Immature natural killer cell (primary cell): Measurements from ENCODE around the gene TUBA4B. TPM values are rescaled to one million over a fixed set of nuclear protein-coding genes. Genes with fewer than 3 reads are reported as not detected.

Experiments
- DNase-seq, 3 donors: peaks; one replicate each; pipeline ENCODE4 v3.0.0; 2022; ENCODE audit warnings: mixed read lengths in 1 of 3
- H3K27ac Mint-ChIP-seq, 6 donors: one replicate each; pipeline ENCODE4 v1.8.0; 2020; ENCODE audit warnings: mixed read lengths in 6 of 6, mild to moderate bottlenecking in 5 of 6, inconsistent platforms in 4 of 6, moderate library complexity in 3 of 6
- H3K27me3 Mint-ChIP-seq, 3 donors: one replicate each; pipeline ENCODE4 v1.8.0; 2020 to 2021; ENCODE audit warnings: low read depth in 3 of 3, mild to moderate bottlenecking in 3 of 3, mixed read lengths in 3 of 3, moderate library complexity in 3 of 3, inconsistent platforms in 1 of 3
- H3K36me3 Mint-ChIP-seq, 3 donors: one replicate each; pipeline ENCODE4 v1.8.0; 2020; ENCODE audit warnings: mixed read lengths in 3 of 3, inconsistent platforms in 2 of 3, mild to moderate bottlenecking in 2 of 3
- H3K4me1 Mint-ChIP-seq, 2 donors: one replicate each; pipeline ENCODE4 v1.8.0; 2020; ENCODE audit warnings: inconsistent platforms in 2 of 2, mild to moderate bottlenecking in 2 of 2, mixed read lengths in 2 of 2, moderate library complexity in 1 of 2
- H3K4me3 Mint-ChIP-seq, 5 donors: one replicate each; pipeline ENCODE4 v1.8.0; 2020; ENCODE audit warnings: mild to moderate bottlenecking in 5 of 5, mixed read lengths in 5 of 5, inconsistent platforms in 3 of 5, moderate library complexity in 3 of 5
- H3K9me3 Mint-ChIP-seq, 6 donors: one replicate each; pipeline ENCODE4 v1.8.0; 2020; ENCODE audit warnings: mild to moderate bottlenecking in 6 of 6, mixed read lengths in 6 of 6, inconsistent platforms in 4 of 6, moderate library complexity in 3 of 6
- polyA plus RNA-seq, 3 donors: library from polyadenylated mRNA; unstranded; fragments of 300-500 nt; fragmentation: Illumina TruSeq; gene quantifications; one replicate each; pipeline ENCODE4 v1.2.3, GENCODE V29; 2021

Gene TUBA4B
- polyA plus RNA-seq, 3 donors from 2014 or later: not detected

DNA sequence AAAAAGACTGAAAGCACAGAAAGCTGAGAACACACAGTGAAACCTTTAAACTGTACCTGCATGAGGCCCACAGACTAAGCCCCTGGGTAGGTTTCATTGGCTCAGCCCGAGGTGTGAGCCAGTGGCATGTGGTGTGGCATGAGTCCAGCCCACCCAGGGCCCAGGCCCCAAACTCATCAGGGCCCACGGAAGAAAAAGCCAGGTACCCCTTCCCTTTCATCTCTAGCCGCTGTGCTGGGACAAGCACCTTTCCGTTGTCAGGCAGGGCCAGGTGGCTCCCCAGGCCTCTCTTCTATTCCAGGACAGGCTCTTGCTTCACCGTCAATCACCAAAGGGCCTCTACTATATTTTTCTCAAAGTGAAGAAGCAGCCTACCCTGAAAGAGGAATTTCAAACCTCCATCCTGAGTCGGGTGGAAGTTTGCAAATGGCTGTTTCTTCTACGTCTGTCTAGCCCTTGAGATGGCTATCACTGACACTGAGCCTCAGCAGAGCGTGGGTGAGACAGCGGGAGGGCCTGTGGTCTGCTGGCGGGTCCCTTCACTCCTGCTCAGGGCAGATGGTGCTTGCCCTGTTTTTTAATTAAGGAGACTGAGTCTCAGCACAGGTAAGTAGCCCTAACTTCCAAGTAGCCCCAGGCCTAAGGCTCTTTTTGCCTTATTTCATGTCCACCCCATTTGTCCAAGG is 34.7 kb downstream of the TUBA4B start:
- Mint-ChIP-seq H3K36me3 (peaks cover 3 to 13% (median 6%) of the 10 kb centered on the region in 3 donors), H3K27me3 (peaks cover 0 to 2% (median 2%) of the 10 kb centered on the region in 3 donors), H3K4me3 (no peak overlapping the region), H3K4me1 (peaks cover 0 to 5% of the 10 kb centered on the region in 2 donors), H3K27ac (peak overlapping the region; percentile 43 to 84 (median 78)), H3K9me3 (no peaks in the 10 kb centered on the region)
- DNase-seq: no peak

- Mint-ChIP-seq H3K4me1 (peaks cover 3% of the 10 kb centered on the region in 2 donors), H3K27ac (peak overlapping the region in 2 of 6 donors; percentile 34 to 64), H3K4me3 (no peak overlapping the region), H3K36me3 (peaks cover 0 to 3% (median 3%) of the 10 kb centered on the region in 3 donors), H3K27me3 (peaks cover 0 to 3% (median 3%) of the 10 kb centered on the region in 3 donors), H3K9me3 (no peaks in the 10 kb centered on the region)
- no peak for DNase-seq
Observed at GRCh38 chr2:219289195-219289536, 36.1 kb downstream of the TUBA4B start.

DNA sequence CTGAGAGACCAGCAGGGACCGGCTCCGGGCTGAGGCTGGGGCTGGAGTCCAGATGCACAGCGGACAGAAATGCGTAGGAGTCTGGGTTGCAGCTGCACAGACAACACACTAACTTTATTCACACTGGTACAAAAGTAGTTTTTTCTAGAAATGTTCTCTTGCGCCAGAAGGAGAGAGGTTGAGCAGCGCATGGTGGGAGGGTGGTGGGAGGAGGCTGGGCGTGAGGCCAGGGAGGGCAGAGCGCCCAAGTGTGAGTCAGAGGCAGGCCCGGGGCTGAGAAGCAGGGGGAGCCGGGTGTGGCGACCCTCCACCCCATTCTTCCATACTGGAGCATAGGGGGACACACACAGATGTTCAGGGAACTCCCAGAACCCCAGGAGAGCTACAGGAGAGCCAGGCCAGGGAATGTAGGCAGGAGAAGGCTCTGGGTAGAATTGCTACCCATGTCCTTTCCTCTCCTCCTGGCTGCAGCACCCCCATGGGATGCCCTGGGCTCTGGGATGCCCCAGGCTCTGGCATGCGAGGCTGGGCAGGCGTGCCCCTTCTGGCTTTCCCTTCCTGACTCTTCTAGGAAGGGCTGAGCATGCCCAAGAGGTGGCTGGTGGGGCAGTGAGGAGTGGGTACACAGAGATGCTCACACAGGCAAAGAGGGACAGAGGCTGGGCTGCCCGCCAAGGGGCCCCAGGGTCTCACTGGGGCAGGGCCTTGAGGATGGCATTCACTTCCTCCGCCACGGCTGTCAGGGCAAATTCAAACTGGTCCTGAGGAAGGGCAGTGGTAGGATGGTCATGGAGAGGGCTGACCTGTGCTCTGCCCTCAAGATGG is 36.7 kb downstream of the TUBA4B start:
- Mint-ChIP-seq H3K36me3 (peaks cover 0 to 3% (median 3%) of the 10 kb centered on the region in 3 donors), H3K27me3 (peaks cover 0 to 5% (median 3%) of the 10 kb centered on the region in 3 donors), H3K4me1 (peaks cover 6 to 7% of the 10 kb centered on the region in 2 donors), H3K27ac (peak overlapping the region in 3 of 6 donors; percentile 34 to 64 (median 40)), H3K4me3 (no peak overlapping the region), H3K9me3 (no peaks in the 10 kb centered on the region)
- no peak for DNase-seq

DNA sequence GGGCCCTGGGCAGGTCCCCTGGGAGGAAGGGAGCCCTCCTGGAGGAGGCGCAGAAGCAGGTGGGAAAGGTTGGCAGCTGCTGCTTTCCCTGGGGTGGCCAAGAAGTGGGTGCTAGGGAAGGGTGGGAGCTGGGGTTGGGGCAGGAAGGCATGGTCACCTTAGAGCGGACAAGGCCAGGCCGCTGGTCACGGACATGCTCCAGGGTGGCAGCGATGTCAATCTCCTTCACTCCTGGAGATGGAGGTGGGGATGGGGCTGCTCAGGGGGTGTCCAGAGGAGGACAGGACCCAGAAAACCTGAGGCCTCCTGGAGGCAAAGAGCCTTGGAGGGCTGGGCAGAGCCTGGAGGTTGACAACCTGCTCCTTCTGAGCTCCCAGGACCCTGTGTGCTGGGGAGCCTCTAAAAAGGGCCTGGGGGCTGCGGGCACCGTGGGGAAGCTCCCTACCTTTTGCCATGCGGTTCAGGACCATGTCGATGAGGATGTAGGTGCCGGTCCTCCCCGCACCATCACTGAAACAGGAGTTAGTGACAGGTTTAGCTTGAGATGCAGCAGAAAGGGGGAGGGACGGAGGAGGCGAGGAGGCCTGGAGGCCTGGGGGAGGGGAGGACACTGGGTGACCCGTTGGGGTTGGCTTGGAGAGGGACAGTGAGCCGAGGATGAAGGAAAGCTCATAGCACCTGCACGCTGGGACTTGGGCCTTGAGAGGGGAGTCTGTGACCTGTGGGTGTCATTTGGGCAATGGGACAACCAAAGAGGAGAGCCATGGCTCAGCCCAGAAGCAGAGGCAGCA is 37.5 kb downstream of the TUBA4B start:
- H3K9me3 Mint-ChIP-seq: no peaks in the 10 kb centered on the region
- H3K27me3 Mint-ChIP-seq: peaks cover 0 to 6% (median 3%) of the 10 kb centered on the region in 3 donors
- no peak overlapping the region for H3K4me3 Mint-ChIP-seq

GRCh38 chr2:219291394-219291793 is 38.4 kb downstream of the TUBA4B start:
- Mint-ChIP-seq H3K36me3 (no peaks in the 10 kb centered on the region), H3K4me3 (no peak overlapping the region), H3K4me1 (peaks cover 10 to 16% of the 10 kb centered on the region in 2 donors), H3K27me3 (peaks cover 0 to 6% (median 5%) of the 10 kb centered on the region in 3 donors), H3K9me3 (no peaks in the 10 kb centered on the region), H3K27ac (peak overlapping the region in 3 of 6 donors; percentile 74 to 87 (median 80))
- DNase-seq: no peak

More for the DNA sequence above, 37.5 kb downstream of the TUBA4B start:
- H3K27ac Mint-ChIP-seq: peak overlapping the region in 4 of 6 donors; percentile 28 to 74 (median 44)
- no peak for DNase-seq
- H3K4me1 Mint-ChIP-seq: peaks cover 10 to 13% of the 10 kb centered on the region in 2 donors
- H3K36me3 Mint-ChIP-seq: no peaks in the 10 kb centered on the region

DNA sequence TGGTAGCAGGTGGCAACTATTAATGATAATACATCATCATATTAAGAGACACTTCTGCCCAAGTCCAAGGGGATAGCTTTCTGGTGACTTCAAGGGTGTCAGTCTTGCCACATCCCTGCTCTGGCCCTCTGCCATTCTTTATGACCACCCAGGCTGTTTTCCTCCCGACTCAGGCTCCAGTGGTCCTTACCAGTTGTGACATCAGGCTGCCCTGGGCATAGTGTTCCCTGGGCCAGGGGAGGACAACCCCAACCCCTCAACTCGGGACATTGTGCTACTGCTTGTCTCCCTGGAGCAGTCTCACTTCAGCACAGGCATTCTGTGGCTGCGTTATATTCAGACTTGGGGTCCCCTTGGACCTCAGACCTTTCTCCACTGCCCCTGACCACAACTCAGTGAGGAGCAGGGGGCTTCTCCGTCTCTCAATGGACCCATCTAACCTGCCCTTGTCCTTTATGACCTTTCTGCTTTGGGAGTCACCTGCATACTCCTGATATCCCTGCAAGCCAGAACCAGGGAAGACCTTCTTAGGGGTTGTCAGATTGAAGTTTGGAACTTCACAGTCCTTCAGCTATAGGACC is 39.0 kb downstream of the TUBA4B start:
- Mint-ChIP-seq H3K4me1 (peaks cover 10 to 16% of the 10 kb centered on the region in 2 donors), H3K9me3 (no peaks in the 10 kb centered on the region), H3K27ac (peak overlapping the region in 5 of 6 donors; percentile 16 to 87 (median 67)), H3K36me3 (no peaks in the 10 kb centered on the region), H3K4me3 (no peak overlapping the region), H3K27me3 (peaks cover 0 to 6% (median 5%) of the 10 kb centered on the region in 3 donors)
- DNase-seq: no peak

DNA sequence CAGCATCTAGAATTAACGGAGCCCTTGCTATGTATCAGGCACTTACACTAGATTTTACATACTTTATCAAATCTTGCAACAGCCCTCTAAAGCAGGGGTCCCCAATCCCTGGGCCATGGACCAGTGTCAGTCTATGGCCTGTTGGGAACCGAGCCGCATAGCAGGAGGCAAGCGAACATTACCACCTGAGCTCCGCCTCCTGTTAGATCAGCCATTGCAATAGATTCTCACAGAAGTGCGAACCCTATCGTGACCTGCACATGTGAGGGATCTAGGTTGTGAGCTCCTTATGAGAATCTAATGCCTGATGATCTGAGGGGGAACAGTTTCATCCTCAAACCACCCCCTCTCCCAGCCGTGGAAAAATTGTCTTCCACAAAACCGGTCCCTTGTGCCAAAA is 39.6 kb downstream of the TUBA4B start:
- H3K4me1 Mint-ChIP-seq: peaks cover 10 to 16% of the 10 kb centered on the region in 2 donors
- H3K27me3 Mint-ChIP-seq: peaks cover 0 to 10% (median 4%) of the 10 kb centered on the region in 3 donors
- H3K9me3 Mint-ChIP-seq: no peaks in the 10 kb centered on the region
- no peaks in the 10 kb centered on the region for H3K36me3 Mint-ChIP-seq
- DNase-seq: no peak
- H3K27ac Mint-ChIP-seq: peak overlapping the region in 3 of 6 donors; percentile 71 to 87 (median 74)
- H3K4me3 Mint-ChIP-seq: peak overlapping the region in 1 of 5 donors; percentile 35

- H3K9me3 Mint-ChIP-seq: no peaks in the 10 kb centered on the region
- peaks cover 2 to 10% (median 7%) of the 10 kb centered on the region in 3 donors for H3K27me3 Mint-ChIP-seq
- DNase-seq: no peak
- peak overlapping the region in 5 of 6 donors; percentile 86 to 98 (median 97) for H3K27ac Mint-ChIP-seq
- H3K4me3 Mint-ChIP-seq: peak overlapping the region; percentile 73 to 86 (median 77)
- H3K4me1 Mint-ChIP-seq: peaks cover 10 to 17% of the 10 kb centered on the region in 2 donors
- H3K36me3 Mint-ChIP-seq: no peaks in the 10 kb centered on the region
Observed at GRCh38 chr2:219293736-219294231, 40.7 kb downstream of the TUBA4B start.

- no peaks in the 10 kb centered on the region for H3K9me3 Mint-ChIP-seq
Observed at GRCh38 chr2:219294356-219295351, 41.6 kb downstream of the TUBA4B start.

GRCh38 chr2:219296142-219296541 is 43.1 kb downstream of the TUBA4B start:
- no peak overlapping the region for H3K4me3 Mint-ChIP-seq
- peak overlapping the region in 3 of 6 donors; percentile 24 to 87 (median 76) for H3K27ac Mint-ChIP-seq
- no peaks in the 10 kb centered on the region for H3K36me3 Mint-ChIP-seq
- peaks cover 6 to 12% (median 7%) of the 10 kb centered on the region in 3 donors for H3K27me3 Mint-ChIP-seq
- peaks cover 10 to 17% of the 10 kb centered on the region in 2 donors for H3K4me1 Mint-ChIP-seq
- no peak for DNase-seq
- H3K9me3 Mint-ChIP-seq: peaks cover 0 to 2% (median 0%) of the 10 kb centered on the region in 6 donors

More at GRCh38 chr2:219294356-219295351, 41.6 kb downstream of the TUBA4B start:
- Mint-ChIP-seq H3K36me3 (no peaks in the 10 kb centered on the region), H3K4me3 (peak overlapping the region; percentile 73 to 86 (median 77)), H3K4me1 (peaks cover 10 to 17% of the 10 kb centered on the region in 2 donors), H3K27ac (peak overlapping the region; percentile 29 to 98 (median 92)), H3K27me3 (peaks cover 6 to 10% (median 7%) of the 10 kb centered on the region in 3 donors)
- peak; percentile 88 to 91 (median 90) for DNase-seq

- Mint-ChIP-seq H3K36me3 (no peaks in the 10 kb centered on the region), H3K27me3 (peaks cover 6 to 12% (median 11%) of the 10 kb centered on the region in 3 donors), H3K9me3 (peaks cover 0 to 2% (median 0%) of the 10 kb centered on the region in 6 donors), H3K4me1 (peaks cover 10 to 17% of the 10 kb centered on the region in 2 donors), H3K27ac (no peak overlapping the region), H3K4me3 (no peak overlapping the region)
- DNase-seq: no peak
Observed at GRCh38 chr2:219296631-219297391, 43.8 kb downstream of the TUBA4B start.
